Measurements from ENCODE around the gene PIK3AP1. TPM values are rescaled to one million over a fixed set of nuclear protein-coding genes. Genes with fewer than 3 reads are reported as not detected.

Gene PIK3AP1
- total RNA-seq, 3 donors from 2014 or later = 9.8 to 26.9 (median 14.2) TPM

- no peaks in the 10 kb centered on the region for H3K4me1 ChIP-seq
- no peak overlapping the region for H3K4me3 ChIP-seq
- H3K27me3 ChIP-seq = no peaks in the 10 kb centered on the region
- DNase-seq (ENCODE audit: low spot score in 2 of 2) = no peak
- H3K27ac ChIP-seq = no peak overlapping the region
- H3K9me3 ChIP-seq = no peaks in the 10 kb centered on the region
- TF ChIP-seq CTCF (IDR thresholded peaks at IDR 0.05) (no peak), POLR2AphosphoS5 (IDR thresholded peaks at IDR 0.05) (no peak), POLR2A (IDR thresholded peaks at IDR 0.05) (no peak)
- H3K36me3 ChIP-seq = no peaks in the 10 kb centered on the region
- intact Hi-C loops (cut with DNase I; ENCODE audit: low total_unique reads) = no loop called here
Observed at GRCh38 chr10:96608805-96609204, 111.5 kb downstream of the PIK3AP1 start.

GRCh38 chr10:96608262-96608661, 112.1 kb downstream of the PIK3AP1 start:
- intact Hi-C loops (cut with DNase I; ENCODE audit: low total_unique reads) = no loop called here
- DNase-seq (ENCODE audit: low spot score in 2 of 2) = no peak
- Histone ChIP-seq H3K36me3 (no peaks in the 10 kb centered on the region), H3K27ac (no peak overlapping the region), H3K4me3 (no peak overlapping the region), H3K9me3 (no peaks in the 10 kb centered on the region), H3K27me3 (no peaks in the 10 kb centered on the region), H3K4me1 (no peaks in the 10 kb centered on the region)
- TF ChIP-seq CTCF (IDR thresholded peaks at IDR 0.05) = no peak
- no peak for TF ChIP-seq POLR2AphosphoS5 (IDR thresholded peaks at IDR 0.05)
- no peak for TF ChIP-seq POLR2A (IDR thresholded peaks at IDR 0.05)

- Histone ChIP-seq H3K27ac (no peak overlapping the region), H3K9me3 (no peaks in the 10 kb centered on the region), H3K36me3 (no peaks in the 10 kb centered on the region), H3K4me1 (no peaks in the 10 kb centered on the region), H3K27me3 (no peaks in the 10 kb centered on the region), H3K4me3 (no peak overlapping the region)
- intact Hi-C loops (cut with DNase I; ENCODE audit: low total_unique reads) = no loop called here
- TF ChIP-seq POLR2A (IDR thresholded peaks at IDR 0.05) (no peak), POLR2AphosphoS5 (IDR thresholded peaks at IDR 0.05) (no peak), CTCF (IDR thresholded peaks at IDR 0.05) (no peak)
- DNase-seq (ENCODE audit: low spot score in 2 of 2) = no peak
Observed at GRCh38 chr10:96606946-96607345, 113.4 kb downstream of the PIK3AP1 start.

- intact Hi-C loops (cut with DNase I; ENCODE audit: low total_unique reads) = no loop called here
- no peak overlapping the region for H3K4me3 ChIP-seq
Observed at GRCh38 chr10:96606216-96606615, 114.1 kb downstream of the PIK3AP1 start.

GRCh38 chr10:96600337-96600736, 120.0 kb downstream of the PIK3AP1 start:
- intact Hi-C loops (cut with DNase I; ENCODE audit: low total_unique reads) = no loop called here
- no peak overlapping the region for H3K27ac ChIP-seq
- DNase-seq (ENCODE audit: low spot score in 2 of 2) = no peak
- H3K4me1 ChIP-seq = no peaks in the 10 kb centered on the region
- no peaks in the 10 kb centered on the region for H3K27me3 ChIP-seq
- H3K9me3 ChIP-seq = no peaks in the 10 kb centered on the region
- TF ChIP-seq POLR2A (IDR thresholded peaks at IDR 0.05) = no peak
- no peak for TF ChIP-seq POLR2AphosphoS5 (IDR thresholded peaks at IDR 0.05)
- TF ChIP-seq CTCF (IDR thresholded peaks at IDR 0.05) = no peak
- H3K36me3 ChIP-seq = no peaks in the 10 kb centered on the region
- no peak overlapping the region for H3K4me3 ChIP-seq

More at GRCh38 chr10:96606216-96606615, 114.1 kb downstream of the PIK3AP1 start:
- H3K36me3 ChIP-seq = no peaks in the 10 kb centered on the region
- DNase-seq (ENCODE audit: low spot score in 2 of 2) = no peak
- no peaks in the 10 kb centered on the region for H3K4me1 ChIP-seq
- TF ChIP-seq POLR2A (IDR thresholded peaks at IDR 0.05) = no peak
- H3K27ac ChIP-seq = no peak overlapping the region
- no peaks in the 10 kb centered on the region for H3K9me3 ChIP-seq
- H3K27me3 ChIP-seq = no peaks in the 10 kb centered on the region

GRCh38 chr10:96598846-96599245, 121.5 kb downstream of the PIK3AP1 start:
- Histone ChIP-seq H3K36me3 (no peaks in the 10 kb centered on the region), H3K27me3 (no peaks in the 10 kb centered on the region), H3K4me3 (no peak overlapping the region), H3K4me1 (no peaks in the 10 kb centered on the region), H3K9me3 (no peaks in the 10 kb centered on the region), H3K27ac (no peak overlapping the region)
- intact Hi-C loops (cut with DNase I; ENCODE audit: low total_unique reads) = no loop called here
- no peak for DNase-seq (ENCODE audit: low spot score in 2 of 2)
- TF ChIP-seq POLR2A (IDR thresholded peaks at IDR 0.05) (no peak), POLR2AphosphoS5 (IDR thresholded peaks at IDR 0.05) (no peak), CTCF (IDR thresholded peaks at IDR 0.05) (no peak)
